ENCODE results near the gene DHX38.

- TF ChIP-seq, protein P1, sequence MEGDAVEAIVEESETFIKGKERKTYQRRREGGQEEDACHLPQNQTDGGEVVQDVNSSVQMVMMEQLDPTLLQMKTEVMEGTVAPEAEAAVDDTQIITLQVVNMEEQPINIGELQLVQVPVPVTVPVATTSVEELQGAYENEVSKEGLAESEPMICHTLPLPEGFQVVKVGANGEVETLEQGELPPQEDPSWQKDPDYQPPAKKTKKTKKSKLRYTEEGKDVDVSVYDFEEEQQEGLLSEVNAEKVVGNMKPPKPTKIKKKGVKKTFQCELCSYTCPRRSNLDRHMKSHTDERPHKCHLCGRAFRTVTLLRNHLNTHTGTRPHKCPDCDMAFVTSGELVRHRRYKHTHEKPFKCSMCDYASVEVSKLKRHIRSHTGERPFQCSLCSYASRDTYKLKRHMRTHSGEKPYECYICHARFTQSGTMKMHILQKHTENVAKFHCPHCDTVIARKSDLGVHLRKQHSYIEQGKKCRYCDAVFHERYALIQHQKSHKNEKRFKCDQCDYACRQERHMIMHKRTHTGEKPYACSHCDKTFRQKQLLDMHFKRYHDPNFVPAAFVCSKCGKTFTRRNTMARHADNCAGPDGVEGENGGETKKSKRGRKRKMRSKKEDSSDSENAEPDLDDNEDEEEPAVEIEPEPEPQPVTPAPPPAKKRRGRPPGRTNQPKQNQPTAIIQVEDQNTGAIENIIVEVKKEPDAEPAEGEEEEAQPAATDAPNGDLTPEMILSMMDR (IDR thresholded peaks at IDR 0.05) = no peak
- TF ChIP-seq POLR2AphosphoS5 (IDR thresholded peaks at IDR 0.05) (no peak), POLR2A (IDR thresholded peaks at IDR 0.05) (no peak)
Measured at GRCh38 chr16:72094266-72094610, 591 bp downstream of the DHX38 start.

All from breast epithelium (tissue), 3 donors.